Measurements from ENCODE around the gene THOC5.

Gene THOC5

DNA sequence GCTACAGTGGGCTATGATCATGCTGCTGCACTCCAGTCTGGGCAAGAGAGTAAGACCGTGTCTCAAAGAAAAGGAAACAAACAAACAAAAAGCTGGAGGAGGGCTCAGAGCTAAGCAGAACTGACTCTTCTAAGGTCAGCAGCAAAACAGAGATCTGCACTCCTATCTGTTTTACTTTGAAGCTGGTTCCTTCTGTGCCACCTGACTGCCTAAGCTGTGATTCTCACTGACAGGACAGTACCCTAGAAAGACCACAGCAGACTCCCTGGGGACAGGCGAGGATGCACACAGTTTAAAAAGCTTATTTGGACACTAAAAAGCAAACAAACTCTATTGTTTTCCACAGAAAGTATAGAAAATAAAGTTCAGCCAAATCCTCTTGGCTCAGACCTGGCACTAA is 43.0 kb downstream of the THOC5 start:
- no peak for TF ChIP-seq EZH2phosphoT487 (conservative IDR thresholded peaks at IDR 0.05; ENCODE audit: low read length)
- TF ChIP-seq, protein P1, sequence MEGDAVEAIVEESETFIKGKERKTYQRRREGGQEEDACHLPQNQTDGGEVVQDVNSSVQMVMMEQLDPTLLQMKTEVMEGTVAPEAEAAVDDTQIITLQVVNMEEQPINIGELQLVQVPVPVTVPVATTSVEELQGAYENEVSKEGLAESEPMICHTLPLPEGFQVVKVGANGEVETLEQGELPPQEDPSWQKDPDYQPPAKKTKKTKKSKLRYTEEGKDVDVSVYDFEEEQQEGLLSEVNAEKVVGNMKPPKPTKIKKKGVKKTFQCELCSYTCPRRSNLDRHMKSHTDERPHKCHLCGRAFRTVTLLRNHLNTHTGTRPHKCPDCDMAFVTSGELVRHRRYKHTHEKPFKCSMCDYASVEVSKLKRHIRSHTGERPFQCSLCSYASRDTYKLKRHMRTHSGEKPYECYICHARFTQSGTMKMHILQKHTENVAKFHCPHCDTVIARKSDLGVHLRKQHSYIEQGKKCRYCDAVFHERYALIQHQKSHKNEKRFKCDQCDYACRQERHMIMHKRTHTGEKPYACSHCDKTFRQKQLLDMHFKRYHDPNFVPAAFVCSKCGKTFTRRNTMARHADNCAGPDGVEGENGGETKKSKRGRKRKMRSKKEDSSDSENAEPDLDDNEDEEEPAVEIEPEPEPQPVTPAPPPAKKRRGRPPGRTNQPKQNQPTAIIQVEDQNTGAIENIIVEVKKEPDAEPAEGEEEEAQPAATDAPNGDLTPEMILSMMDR (IDR thresholded peaks at IDR 0.05; ENCODE audit: insufficient read depth, low read length, poor library complexity, severe bottlenecking): no peak
- H3K9ac ChIP-seq (ENCODE audit: low read length): no peak overlapping the region

DNA sequence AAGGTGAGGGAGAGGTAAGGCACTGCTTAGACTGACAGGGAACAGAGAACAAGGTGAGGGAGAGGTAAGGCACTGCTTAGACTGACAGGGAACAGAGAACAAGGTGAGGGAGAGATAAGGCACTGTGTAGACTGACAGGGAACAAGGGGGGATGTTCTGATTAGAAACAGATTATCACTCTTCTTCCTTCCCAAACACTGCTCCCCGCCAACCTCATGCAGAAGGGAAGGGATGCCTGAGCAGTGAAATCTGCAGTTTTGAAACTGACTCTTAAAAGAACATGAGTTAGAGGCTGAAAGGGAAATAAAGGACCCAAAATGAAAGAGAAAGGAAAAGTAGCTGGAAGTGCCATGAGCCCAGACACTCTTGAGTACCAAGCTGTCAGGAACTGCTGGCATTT is 43.7 kb downstream of the THOC5 start:
- TF ChIP-seq, protein P1 (IDR thresholded peaks at IDR 0.05; ENCODE audit: insufficient read depth, low read length, poor library complexity, severe bottlenecking): no peak
- TF ChIP-seq EZH2phosphoT487 (conservative IDR thresholded peaks at IDR 0.05; ENCODE audit: low read length): no peak
- Histone ChIP-seq H3F3A (ENCODE audit: insufficient read depth) (no peaks in the 10 kb centered on the region), H3K9me2 (replicated peaks; ENCODE audit: insufficient read depth, low read length) (no peaks in the 10 kb centered on the region), H3K79me2 (ENCODE audit: insufficient read depth, low read length) (no peaks in the 10 kb centered on the region), H3K4me3 (ENCODE audit: insufficient read depth, low read length, poor library complexity, severe bottlenecking) (no peak overlapping the region), H3K9ac (ENCODE audit: low read length) (no peak overlapping the region), H3K27me3 (ENCODE audit: low read length) (no peaks in the 10 kb centered on the region), H2AFZ (ENCODE audit: low read depth, low read length, severe bottlenecking) (no peak overlapping the region), H3K27ac (ENCODE audit: low read depth, low read length) (no peak overlapping the region), H3K4me2 (ENCODE audit: low read depth, low read length, poor library complexity, severe bottlenecking) (no peak overlapping the region), H3K9me3 (ENCODE audit: insufficient read depth, low read length) (no peaks in the 10 kb centered on the region), H3K36me3 (ENCODE audit: low read length) (peaks cover 4% of the 10 kb centered on the region; the same call in 1 of the 2 replicates), H4K20me1 (ENCODE audit: low read depth, low read length) (no peaks in the 10 kb centered on the region)

More for the DNA sequence above, 43.0 kb downstream of the THOC5 start:
- no peak overlapping the region for H2AFZ ChIP-seq (ENCODE audit: low read depth, low read length, severe bottlenecking)
- no peaks in the 10 kb centered on the region for H3K9me2 ChIP-seq (replicated peaks; ENCODE audit: insufficient read depth, low read length)
- H3K4me3 ChIP-seq (ENCODE audit: insufficient read depth, low read length, poor library complexity, severe bottlenecking): no peak overlapping the region
- peaks cover 4% of the 10 kb centered on the region; the same call in 1 of the 2 replicates for H3K36me3 ChIP-seq (ENCODE audit: low read length)
- H3K9me3 ChIP-seq (ENCODE audit: insufficient read depth, low read length): no peaks in the 10 kb centered on the region
- H3K4me2 ChIP-seq (ENCODE audit: low read depth, low read length, poor library complexity, severe bottlenecking): no peak overlapping the region
- no peaks in the 10 kb centered on the region for H4K20me1 ChIP-seq (ENCODE audit: low read depth, low read length)
- no peaks in the 10 kb centered on the region for H3K27me3 ChIP-seq (ENCODE audit: low read length)
- H3K79me2 ChIP-seq (ENCODE audit: insufficient read depth, low read length): no peaks in the 10 kb centered on the region
- no peaks in the 10 kb centered on the region for H3F3A ChIP-seq (ENCODE audit: insufficient read depth)
- no peak overlapping the region for H3K27ac ChIP-seq (ENCODE audit: low read depth, low read length)

DNA sequence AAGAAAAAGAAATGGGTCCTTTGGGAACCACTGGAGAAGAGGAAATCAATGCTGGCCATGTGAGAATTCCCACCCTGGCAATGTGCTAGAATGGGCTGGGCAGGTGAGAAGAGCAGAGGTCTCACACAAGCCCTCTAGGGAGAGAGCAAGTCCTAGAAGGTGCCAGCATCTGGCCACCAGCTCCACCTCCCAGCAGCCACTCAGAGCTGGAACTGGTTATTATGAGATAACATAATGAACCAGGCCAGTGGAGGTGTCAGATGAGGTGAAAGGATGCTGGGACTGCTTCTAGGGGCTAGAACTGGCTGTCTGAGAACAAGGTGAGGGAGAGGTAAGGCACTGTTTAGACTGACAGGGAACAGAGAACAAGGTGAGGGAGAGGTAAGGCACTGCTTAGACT is 44.3 kb downstream of the THOC5 start:
- Histone ChIP-seq H3K4me2 (ENCODE audit: low read depth, low read length, poor library complexity, severe bottlenecking) (no peak overlapping the region), H3K9me3 (ENCODE audit: insufficient read depth, low read length) (no peaks in the 10 kb centered on the region), H3K9ac (ENCODE audit: low read length) (no peak overlapping the region), H3K27me3 (ENCODE audit: low read length) (no peaks in the 10 kb centered on the region), H3K9me2 (replicated peaks; ENCODE audit: insufficient read depth, low read length) (no peaks in the 10 kb centered on the region), H2AFZ (ENCODE audit: low read depth, low read length, severe bottlenecking) (no peak overlapping the region), H3K4me3 (ENCODE audit: insufficient read depth, low read length, poor library complexity, severe bottlenecking) (no peak overlapping the region), H4K20me1 (ENCODE audit: low read depth, low read length) (no peaks in the 10 kb centered on the region), H3F3A (ENCODE audit: insufficient read depth) (no peaks in the 10 kb centered on the region), H3K36me3 (ENCODE audit: low read length) (peaks cover 4% of the 10 kb centered on the region; the same call in 1 of the 2 replicates), H3K27ac (ENCODE audit: low read depth, low read length) (no peak overlapping the region), H3K79me2 (ENCODE audit: insufficient read depth, low read length) (no peaks in the 10 kb centered on the region)
- TF ChIP-seq, protein P1 (IDR thresholded peaks at IDR 0.05; ENCODE audit: insufficient read depth, low read length, poor library complexity, severe bottlenecking): no peak
- no peak for TF ChIP-seq EZH2phosphoT487 (conservative IDR thresholded peaks at IDR 0.05; ENCODE audit: low read length)
